Omental fat pad (tissue), 4 donors: ENCODE data around the gene SMAD3. TPM values are rescaled to one million over a fixed set of nuclear protein-coding genes. Genes with fewer than 3 reads are reported as not detected.
A peak's percentile ranks its signal among the peaks of the same experiment; 100 is the strongest.

Experiments used
- ATAC-seq: fragments of 150-250 bp; one replicate; pipeline ENCODE4 v1.9.1; 2016; ENCODE audit warnings: mild to moderate bottlenecking, moderate library complexity; ENCODE audit not compliant: low FRiP score
- DNase-seq: peaks from one replicate; pipeline ENCODE4 v3.0.0-alpha.2; 2019; ENCODE audit warnings: low spot score
- CTCF ChIP-seq, 3 donors: fragments of 450-650 bp; IDR thresholded peaks; one replicate each; pipeline ENCODE4 v1.5.1; 2016 to 2017; ENCODE audit warnings: antibody characterized with exemption in 3 of 3, mild to moderate bottlenecking in 3 of 3, moderate library complexity in 2 of 3
- total RNA-seq, 4 donors: library from RNA; depleted of rRNA; stranded (reverse); fragments of >200 nt; gene quantifications; one replicate each; pipeline ENCODE4 v1.1.0, GENCODE V29; 2016

SMAD3 gene
- total RNA-seq, 4 donors from 2014 or later: 30.9 to 58.1 (median 49.9) TPM

- TF ChIP-seq CTCF (IDR thresholded peaks at IDR 0.05): no peak
- DNase-seq: no peak
- ATAC-seq: no peak
Measured at GRCh38 chr15:67212684-67213367, 147.4 kb downstream of the SMAD3 start.

- no peak for DNase-seq
- no peak for TF ChIP-seq CTCF (IDR thresholded peaks at IDR 0.05)
- ATAC-seq: no peak
Measured at GRCh38 chr15:67215102-67215501, 149.7 kb downstream of the SMAD3 start.

GRCh38 chr15:67216859-67217258 is 151.5 kb downstream of the SMAD3 start:
- ATAC-seq (no peak), DNase-seq (no peak)
- no peak for TF ChIP-seq CTCF (IDR thresholded peaks at IDR 0.05)

GRCh38 chr15:67218428-67218827 is 153.0 kb downstream of the SMAD3 start:
- TF ChIP-seq CTCF (IDR thresholded peaks at IDR 0.05): no peak
- no peak for ATAC-seq
- no peak for DNase-seq

- DNase-seq (no peak), ATAC-seq (no peak)
- no peak for TF ChIP-seq CTCF (IDR thresholded peaks at IDR 0.05)
Measured at GRCh38 chr15:67219288-67219687, 153.9 kb downstream of the SMAD3 start.

- no peak for TF ChIP-seq CTCF (IDR thresholded peaks at IDR 0.05)
- DNase-seq (no peak), ATAC-seq (no peak)
Measured at GRCh38 chr15:67224889-67225288, 159.5 kb downstream of the SMAD3 start.

- ATAC-seq (peak; percentile 41), DNase-seq (no peak)
- no peak for TF ChIP-seq CTCF (IDR thresholded peaks at IDR 0.05)
Measured at GRCh38 chr15:67225336-67225735, 159.9 kb downstream of the SMAD3 start.
